ENCODE data around the gene DOLPP1.

GRCh38 chr9:129103595-129103965, 22.7 kb downstream of the DOLPP1 start:
- TF ChIP-seq CTCF (IDR thresholded peaks at IDR 0.05; ENCODE audit: poor library complexity, severe bottlenecking) (no peak), MXI1 (conservative IDR thresholded peaks at IDR 0.05; ENCODE audit: poor library complexity, severe bottlenecking) (no peak), RAD21 (conservative IDR thresholded peaks at IDR 0.05) (no peak), EP300 (conservative IDR thresholded peaks at IDR 0.05; ENCODE audit: poor library complexity, severe bottlenecking) (no peak)
